H1 (cell line): ENCODE data around the gene CADM2. TPM values are rescaled to one million over a fixed set of nuclear protein-coding genes. Genes with fewer than 3 reads are reported as not detected.

ENCODE experiments used
- CTCF ChIA-PET: fragments of 300-600 bp; sonication (Branson Sonifier 250); formaldehyde crosslinking; loops from one replicate; lab custom pipeline; 2021; ENCODE audit not compliant: partially characterized antibody; lab: Charles Lee
- POLR2A ChIA-PET: fragments of 300-600 bp; sonication (Branson Sonifier 250); formaldehyde crosslinking; loops from one replicate; lab custom pipeline; 2021; ENCODE audit warnings: inconsistent platforms; ENCODE audit not compliant: partially characterized antibody; lab: Charles Lee
- DNase-seq, 2 experiments: peaks; one replicate each; pipeline versions ENCODE4 v3.0.0 to v3.0.0-alpha.2; 2010 to 2022; ENCODE audit warnings: low spot score in 2 of 2, low read depth in 1 of 2, mixed read lengths in 1 of 2
- FAIRE-seq: peaks from 2 replicates; lab custom pipeline; 2011; peaks lifted over from hg19 to GRCh38; lab: Jason Lieb, UNC
- H2AFZ ChIP-seq: 2 replicates; pipeline ENCODE4 v1.8.1; 2012; ENCODE audit warnings: low read length, inconsistent platforms
- H2AK5ac ChIP-seq: 2 replicates; pipeline ENCODE4 v1.6.1; 2013; ENCODE audit warnings: low read depth, low read length
- H2BK120ac ChIP-seq: replicated peaks from 2 replicates; pipeline ENCODE3; 2013; ENCODE audit warnings: low read depth, low read length, inconsistent platforms
- H2BK12ac ChIP-seq: 2 replicates; pipeline ENCODE4 v1.6.1; 2013; ENCODE audit warnings: low read depth, low read length
- H2BK15ac ChIP-seq: 2 replicates; pipeline ENCODE4 v1.6.1; 2013; ENCODE audit warnings: low read length
- H2BK20ac ChIP-seq: 2 replicates; pipeline ENCODE4 v1.6.1; 2013; ENCODE audit warnings: low read length
- H2BK5ac ChIP-seq: 2 replicates; pipeline ENCODE4 v1.6.1; 2013; ENCODE audit warnings: low read depth, low read length
- H3K14ac ChIP-seq: 2 replicates; pipeline ENCODE4 v1.6.1; 2013; ENCODE audit warnings: inconsistent platforms; ENCODE audit not compliant: insufficient read length
- H3K18ac ChIP-seq: 2 replicates; pipeline ENCODE4 v1.6.1; 2013; ENCODE audit warnings: low read length; ENCODE audit errors: extremely low read depth
- H3K23ac ChIP-seq: 2 replicates; pipeline ENCODE4 v1.6.1; 2013; ENCODE audit warnings: inconsistent platforms; ENCODE audit not compliant: insufficient read length
- H3K23me2 ChIP-seq: 2 replicates; pipeline ENCODE4 v1.6.1; 2013; ENCODE audit warnings: low read depth, low read length
- H3K27ac ChIP-seq: 2 replicates; pipeline ENCODE4 v1.6.1; 2011; ENCODE audit warnings: low read depth, low read length, inconsistent platforms
- H3K27me3 ChIP-seq, 4 experiments: replicated peaks in 1 of 4; 1 replicate in 1 of 4; 2 replicates in 3 of 4; pipeline versions ENCODE4 v1.6.1 to v1.8.1; 2011 to 2013; ENCODE audit warnings: low read length in 3 of 4, mild to moderate bottlenecking in 3 of 4, inconsistent platforms in 2 of 4, mixed read lengths in 2 of 4, moderate library complexity in 1 of 4; ENCODE audit not compliant: control insufficient read depth in 3 of 4, insufficient read depth in 3 of 4; ENCODE audit errors: extremely low read depth in 1 of 4
- H3K36me3 ChIP-seq, 4 experiments: 2 replicates each; pipeline versions ENCODE4 v1.6.1 to v1.8.1; 2011 to 2013; ENCODE audit warnings: mild to moderate bottlenecking in 4 of 4, low read length in 3 of 4, moderate library complexity in 2 of 4, control low read depth in 1 of 4, inconsistent platforms in 1 of 4; ENCODE audit not compliant: insufficient read depth in 4 of 4, control insufficient read depth in 2 of 4
- H3K4ac ChIP-seq: replicated peaks from 2 replicates; pipeline ENCODE3; 2013; ENCODE audit warnings: low read length, low read depth, mixed read lengths, inconsistent platforms; ENCODE audit not compliant: insufficient read length
- H3K4me1 ChIP-seq, 4 experiments: replicated peaks in 1 of 4; 1 replicate in 1 of 4; 2 replicates in 3 of 4; pipeline versions ENCODE4 v1.6.1 to v1.8.1; 2011 to 2013; ENCODE audit warnings: low read length in 3 of 4, inconsistent platforms in 2 of 4, mixed read lengths in 1 of 4; ENCODE audit not compliant: insufficient read depth in 4 of 4, control insufficient read depth in 3 of 4
- H3K4me2 ChIP-seq, 2 experiments: 2 replicates each; pipeline versions ENCODE4 v1.6.1 to v1.8.1; 2011 to 2013; ENCODE audit warnings: low read depth in 2 of 2, low read length in 2 of 2, control low read depth in 1 of 2, inconsistent platforms in 1 of 2, mild to moderate bottlenecking in 1 of 2; ENCODE audit not compliant: insufficient read depth in 1 of 2
- H3K4me3 ChIP-seq, 4 experiments: fragments of 200-600, 300-600 bp in 1 of 4; sonication (generic), shearing (Covaris generic), sonication (Bioruptor Twin) in 1 of 4; 2 replicates each; pipeline versions ENCODE4 v1.5.1 to v1.8.1; 2011 to 2016; ENCODE audit warnings: low read length in 4 of 4, low read depth in 3 of 4, control low read depth in 2 of 4, inconsistent platforms in 2 of 4, mild to moderate bottlenecking in 2 of 4, mixed read lengths in 1 of 4, moderate library complexity in 1 of 4; ENCODE audit not compliant: insufficient read depth in 2 of 4; ENCODE audit errors: extremely low read depth in 1 of 4
- H3K56ac ChIP-seq: replicated peaks from 2 replicates; pipeline ENCODE3; 2013; ENCODE audit warnings: low read depth, mild to moderate bottlenecking, mixed read lengths, low read length, inconsistent platforms; ENCODE audit not compliant: insufficient read length
- H3K79me1 ChIP-seq: 2 replicates; pipeline ENCODE4 v1.6.1; 2013; ENCODE audit warnings: low read depth, low read length, control low read depth
- H3K79me2 ChIP-seq, 2 experiments: 2 replicates each; pipeline versions ENCODE4 v1.6.1 to v1.8.1; 2012 to 2013; ENCODE audit warnings: low read length in 2 of 2, mild to moderate bottlenecking in 2 of 2, inconsistent platforms in 1 of 2; ENCODE audit not compliant: insufficient read depth in 2 of 2, control insufficient read depth in 1 of 2
- H3K9ac ChIP-seq, 4 experiments: replicated peaks in 1 of 4; 1 replicate in 1 of 4; 2 replicates in 3 of 4; pipeline versions ENCODE4 v1.6.1 to v1.8.1; 2011 to 2013; ENCODE audit warnings: low read depth in 3 of 4, low read length in 3 of 4, control low read depth in 2 of 4, mild to moderate bottlenecking in 2 of 4, moderate library complexity in 2 of 4, inconsistent platforms in 1 of 4; ENCODE audit errors: extremely low read depth in 1 of 4
- H3K9me3 ChIP-seq, 2 experiments: 2 replicates each; pipeline versions ENCODE4 v1.6.1 to v1.8.1; 2012 to 2013; ENCODE audit warnings: mild to moderate bottlenecking in 2 of 2, moderate library complexity in 2 of 2, control low read depth in 1 of 2, inconsistent platforms in 1 of 2, low read depth in 1 of 2, low read length in 1 of 2, mixed read lengths in 1 of 2; ENCODE audit not compliant: insufficient read depth in 2 of 2
- H4K20me1 ChIP-seq, 2 experiments: replicated peaks in 1 of 2; 2 replicates each; pipeline versions ENCODE3 to v1.8.1; 2011 to 2013; ENCODE audit warnings: inconsistent platforms in 2 of 2, low read length in 2 of 2, mild to moderate bottlenecking in 1 of 2; ENCODE audit not compliant: insufficient read depth in 2 of 2, control insufficient read depth in 1 of 2
- H4K5ac ChIP-seq: 2 replicates; pipeline ENCODE4 v1.6.1; 2013; ENCODE audit warnings: low read length, low read depth, mixed read lengths, inconsistent platforms; ENCODE audit not compliant: insufficient read length
- H4K8ac ChIP-seq: 2 replicates; pipeline ENCODE4 v1.8.0; 2013; ENCODE audit warnings: mild to moderate bottlenecking, moderate library complexity, low read length, inconsistent platforms; ENCODE audit not compliant: insufficient read depth; ENCODE audit errors: extremely low read depth
- H4K91ac ChIP-seq: replicated peaks from 2 replicates; pipeline ENCODE3; 2013; ENCODE audit warnings: low read length, mixed read lengths, inconsistent platforms; ENCODE audit not compliant: insufficient read length
- CBX5 ChIP-seq: fragments of 300-800, 300-1000 bp; sonication (generic); IDR thresholded peaks from 2 replicates; pipeline ENCODE4 v1.7.1; 2016; ENCODE audit warnings: antibody characterized with exemption, low read length, low read depth
- CBX8 ChIP-seq: fragments of 300-800, 300-1000 bp; sonication (generic); IDR thresholded peaks from 2 replicates; pipeline ENCODE4 v1.7.1; 2016; ENCODE audit warnings: low read depth, low read length, borderline replicate concordance
- EP300 ChIP-seq, 2 experiments: IDR thresholded peaks; 1 replicate in 1 of 2; 2 replicates in 1 of 2; pipeline ENCODE4 v1.6.1; 2011 to 2012; ENCODE audit warnings: low read depth in 2 of 2, low read length in 2 of 2, mild to moderate bottlenecking in 2 of 2, borderline replicate concordance in 1 of 2, inconsistent platforms in 1 of 2, moderate library complexity in 1 of 2
- FOSL1 ChIP-seq: IDR thresholded peaks from 2 replicates; pipeline ENCODE4 v1.6.1; 2011; ENCODE audit warnings: mild to moderate bottlenecking, low read depth, low read length, moderate library complexity; ENCODE audit not compliant: insufficient read depth
- POU5F1 ChIP-seq: IDR thresholded peaks from 2 replicates; pipeline ENCODE4 v1.6.1; 2011; ENCODE audit warnings: low read depth, mild to moderate bottlenecking, low read length, moderate library complexity
- RBBP5 ChIP-seq: IDR thresholded peaks from 2 replicates; pipeline ENCODE4 v1.7.1; 2012; ENCODE audit warnings: low read depth, mild to moderate bottlenecking, inconsistent platforms, low read length, moderate library complexity, borderline replicate concordance
- RNF2 ChIP-seq: fragments of 200-900, 300-1000 bp; sonication (generic); IDR thresholded peaks from 2 replicates; pipeline ENCODE4 v1.7.1; 2016; ENCODE audit warnings: borderline replicate concordance, low read depth, mild to moderate bottlenecking, antibody characterized with exemption, low read length; ENCODE audit not compliant: poor library complexity, severe bottlenecking; ENCODE audit errors: missing control alignments
- RXRA ChIP-seq: IDR thresholded peaks from 2 replicates; pipeline ENCODE4 v1.6.1; 2011; ENCODE audit warnings: low read depth, mild to moderate bottlenecking, low read length, moderate library complexity; ENCODE audit not compliant: insufficient read depth
- SP1 ChIP-seq: IDR thresholded peaks from 2 replicates; pipeline ENCODE4 v1.6.1; 2011; ENCODE audit warnings: low read depth, low read length
- SP2 ChIP-seq: IDR thresholded peaks from 2 replicates; pipeline ENCODE4 v1.6.1; 2012; ENCODE audit warnings: mild to moderate bottlenecking, low read length, inconsistent platforms
- TAF7 ChIP-seq: optimal IDR thresholded peaks from 2 replicates; pipeline ENCODE3; 2011; ENCODE audit warnings: low read depth, mild to moderate bottlenecking, inconsistent platforms, low read length, moderate library complexity, borderline replicate concordance
- TCF12 ChIP-seq: IDR thresholded peaks from 2 replicates; pipeline ENCODE4 v1.6.1; 2011; ENCODE audit warnings: low read depth, mild to moderate bottlenecking, low read length
- TEAD4 ChIP-seq: IDR thresholded peaks from 2 replicates; pipeline ENCODE4 v1.6.1; 2012; ENCODE audit warnings: low read depth, low read length, inconsistent platforms, mixed read lengths
- polyA plus RNA-seq, 7 experiments: library from polyadenylated mRNA; depleted of rRNA in 3 of 7; stranded (reverse) in 5 of 7; unstranded in 2 of 7; fragments of >200 nt in 5 of 7; fragments of 200-250 nt in 2 of 7; gene quantifications; 1 replicate in 5 of 7; 2 replicates in 1 of 7; 4 replicates in 1 of 7; pipeline versions ENCODE4 v1.2.1 to v1.2.3, GENCODE V29; 2011 to 2013; ENCODE audit warnings: missing spikeins in 2 of 7, mixed read lengths in 2 of 7
- total RNA-seq: library from RNA; stranded (reverse); fragmentation: NEBNext Ultra II Directional; extraction: Animal tissue kit (Norgen Biotek cat#: 25700); gene quantifications from 2 replicates; pipeline ENCODE4 v1.2.1, GENCODE V29; 2021
- TF ChIP-seq, protein P1 (sequence below): IDR thresholded peaks from 2 replicates; pipeline ENCODE4 v1.6.1; 2012; ENCODE audit warnings: inconsistent platforms

The CADM2 gene
- total and polyA plus RNA-seq, 2 of the 8 experiments (the other 6 are each of a cell fraction or from before 2014, with no cell fraction given): 14.9 to 20.9 TPM

DNA sequence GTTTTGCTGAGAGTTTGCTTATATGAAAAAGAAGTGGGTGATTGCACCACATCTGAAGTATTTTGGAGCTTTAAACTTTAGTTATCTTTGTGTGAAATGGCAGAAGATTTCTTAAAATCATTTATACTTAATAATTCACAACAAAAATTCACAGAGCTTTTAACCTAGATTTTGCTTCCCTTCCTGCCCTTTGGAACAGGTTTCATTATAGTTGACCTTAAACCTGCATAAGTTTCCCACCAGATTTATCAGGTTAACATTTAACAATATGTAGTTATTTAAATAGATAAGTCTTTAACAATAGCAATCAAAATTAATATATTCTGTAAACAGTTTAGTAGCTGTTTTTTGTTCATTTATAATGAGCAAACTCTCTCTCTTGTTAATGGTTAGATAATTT is 30.3 kb downstream of the CADM2 start:
- H3K23ac ChIP-seq: no peak overlapping the region
- H2BK12ac ChIP-seq: no peak overlapping the region
- no peak for FAIRE-seq
- no peak overlapping the region for H3K18ac ChIP-seq
- H3K14ac ChIP-seq: no peak overlapping the region
- H3K27me3 ChIP-seq: no peaks in the 10 kb centered on the region
- H3K4ac ChIP-seq: no peak overlapping the region
- H2BK5ac ChIP-seq: no peak overlapping the region
- DNase-seq: no peak
- H3K9me3 ChIP-seq: no peaks in the 10 kb centered on the region
- no peak overlapping the region for H4K8ac ChIP-seq
- H2BK20ac ChIP-seq: no peak overlapping the region
- ChIA-PET CTCF (interaction anchor here (0.8 kb wide), 1 partner anchor 9 kb away, joined by 3 read pairs; no protein-coding TSS in a partner anchor), POLR2A (interaction anchor here (1.3 kb wide), 1 partner anchor 32 kb away, joined by 3 read pairs; no protein-coding TSS in a partner anchor)
- no peak overlapping the region for H4K91ac ChIP-seq
- no peaks in the 10 kb centered on the region for H4K20me1 ChIP-seq
- H2BK15ac ChIP-seq: no peak overlapping the region
- no peak overlapping the region for H2BK120ac ChIP-seq
- no peak overlapping the region for H3K4me3 ChIP-seq
- no peak overlapping the region for H3K9ac ChIP-seq
- peaks cover 0 to 16% (median under 1%) of the 10 kb centered on the region in 4 experiments; a peak in 3 of 7 replicates for H3K4me1 ChIP-seq
- no peaks in the 10 kb centered on the region for H3K36me3 ChIP-seq
- no peaks in the 10 kb centered on the region; the same call in 1 of the 2 replicates for H3K23me2 ChIP-seq
- H3K56ac ChIP-seq: no peak overlapping the region
- no peak overlapping the region for H2AFZ ChIP-seq
- H4K5ac ChIP-seq: no peak overlapping the region
- no peaks in the 10 kb centered on the region for H3K79me1 ChIP-seq
- H3K79me2 ChIP-seq: peaks cover 0 to 10% of the 10 kb centered on the region in 2 experiments; a peak in 1 of 4 replicates
- H2AK5ac ChIP-seq: no peak overlapping the region
- H3K27ac ChIP-seq: no peak overlapping the region
- no peak overlapping the region for H3K4me2 ChIP-seq
- TF ChIP-seq TCF12 (no peak), RBBP5 (no peak), FOSL1 (no peak), SP2 (no peak), POU5F1 (no peak), CBX5 (no peak), CBX8 (no peak), SP1 (no peak), TEAD4 (no peak), EP300 (IDR thresholded peaks at IDR 0.05; ENCODE audit: borderline replicate concordance in 1 of 2, low read depth in 2 of 2, low read length in 2 of 2) (no peak), RXRA (no peak), RNF2 (no peak), TAF7 (no peak)
- TF ChIP-seq, protein P1, sequence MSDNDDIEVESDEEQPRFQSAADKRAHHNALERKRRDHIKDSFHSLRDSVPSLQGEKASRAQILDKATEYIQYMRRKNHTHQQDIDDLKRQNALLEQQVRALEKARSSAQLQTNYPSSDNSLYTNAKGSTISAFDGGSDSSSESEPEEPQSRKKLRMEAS: no peak
